Sigmoid colon (tissue), 4 donors: ENCODE measurements around the gene SIPA1L3.

ENCODE experiments used
- EP300 ChIP-seq, 4 donors: sonication (generic); formaldehyde crosslinking; IDR thresholded peaks; one replicate each; pipeline ENCODE4 v1.6.1; 2017; ENCODE audit warnings: antibody characterized with exemption in 4 of 4
- POLR2A ChIP-seq, 2 donors: fragments of 450-650 bp; IDR thresholded peaks; one replicate each; pipeline ENCODE4 v1.6.1; 2016; ENCODE audit warnings: antibody characterized with exemption in 2 of 2, mild to moderate bottlenecking in 2 of 2, moderate library complexity in 2 of 2
- POLR2AphosphoS5 ChIP-seq, 4 donors: sonication (generic); formaldehyde crosslinking; IDR thresholded peaks; one replicate each; pipeline ENCODE4 v1.6.1; 2017; ENCODE audit warnings: antibody characterized with exemption in 4 of 4
- TF ChIP-seq, protein P1 (sequence below), 4 experiments: fragments of 450-650 bp in 3 of 4; fragments of 200-600 bp in 1 of 4; IDR thresholded peaks; one replicate each; pipeline ENCODE4 v1.5.1; 2016 to 2019; ENCODE audit warnings: antibody characterized with exemption in 4 of 4, mild to moderate bottlenecking in 3 of 4, moderate library complexity in 2 of 4

DNA sequence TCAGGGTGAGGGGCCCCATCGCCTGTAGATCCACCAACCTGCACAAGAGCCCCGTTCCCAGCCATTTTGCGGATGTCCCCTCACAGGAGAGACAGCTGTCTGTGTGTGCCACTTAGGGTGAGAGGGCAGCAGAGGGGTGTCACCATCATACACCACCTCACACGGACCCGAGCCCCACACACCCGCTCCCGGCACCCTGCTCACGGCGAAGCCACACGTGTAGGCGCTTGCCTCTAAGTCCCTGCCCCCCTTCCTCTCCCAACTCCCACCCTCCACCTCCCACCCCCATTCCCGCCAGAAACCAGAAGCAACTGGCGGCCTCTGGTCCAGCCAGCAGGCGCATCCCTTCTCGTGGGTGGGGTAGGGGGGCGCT, 321.0 kb downstream of the SIPA1L3 start:
- TF ChIP-seq, protein P1, sequence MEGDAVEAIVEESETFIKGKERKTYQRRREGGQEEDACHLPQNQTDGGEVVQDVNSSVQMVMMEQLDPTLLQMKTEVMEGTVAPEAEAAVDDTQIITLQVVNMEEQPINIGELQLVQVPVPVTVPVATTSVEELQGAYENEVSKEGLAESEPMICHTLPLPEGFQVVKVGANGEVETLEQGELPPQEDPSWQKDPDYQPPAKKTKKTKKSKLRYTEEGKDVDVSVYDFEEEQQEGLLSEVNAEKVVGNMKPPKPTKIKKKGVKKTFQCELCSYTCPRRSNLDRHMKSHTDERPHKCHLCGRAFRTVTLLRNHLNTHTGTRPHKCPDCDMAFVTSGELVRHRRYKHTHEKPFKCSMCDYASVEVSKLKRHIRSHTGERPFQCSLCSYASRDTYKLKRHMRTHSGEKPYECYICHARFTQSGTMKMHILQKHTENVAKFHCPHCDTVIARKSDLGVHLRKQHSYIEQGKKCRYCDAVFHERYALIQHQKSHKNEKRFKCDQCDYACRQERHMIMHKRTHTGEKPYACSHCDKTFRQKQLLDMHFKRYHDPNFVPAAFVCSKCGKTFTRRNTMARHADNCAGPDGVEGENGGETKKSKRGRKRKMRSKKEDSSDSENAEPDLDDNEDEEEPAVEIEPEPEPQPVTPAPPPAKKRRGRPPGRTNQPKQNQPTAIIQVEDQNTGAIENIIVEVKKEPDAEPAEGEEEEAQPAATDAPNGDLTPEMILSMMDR (IDR thresholded peaks at IDR 0.05), result no peak
- no peak for TF ChIP-seq EP300 (IDR thresholded peaks at IDR 0.05)
- no peak for TF ChIP-seq POLR2A (IDR thresholded peaks at IDR 0.05)
- TF ChIP-seq POLR2AphosphoS5 (IDR thresholded peaks at IDR 0.05), result no peak
